GM23248 (cell line): Measurements from ENCODE around the gene LTBP4.

Experiments
- EZH2 ChIP-seq: fragments of 200-600 bp; sonication (generic); IDR thresholded peaks from 2 replicates; pipeline ENCODE4 v1.6.1; 2018; ENCODE audit warnings: antibody characterized with exemption, mild to moderate bottlenecking; ENCODE audit not compliant: insufficient read depth, poor library complexity, severe bottlenecking
- EZH2phosphoT487 ChIP-seq: fragments of 200-600 bp; sonication (generic); IDR thresholded peaks from 2 replicates; pipeline ENCODE4 v1.6.1; 2018; ENCODE audit warnings: antibody characterized with exemption, moderate library complexity, mild to moderate bottlenecking, low read depth; ENCODE audit not compliant: insufficient read depth

DNA sequence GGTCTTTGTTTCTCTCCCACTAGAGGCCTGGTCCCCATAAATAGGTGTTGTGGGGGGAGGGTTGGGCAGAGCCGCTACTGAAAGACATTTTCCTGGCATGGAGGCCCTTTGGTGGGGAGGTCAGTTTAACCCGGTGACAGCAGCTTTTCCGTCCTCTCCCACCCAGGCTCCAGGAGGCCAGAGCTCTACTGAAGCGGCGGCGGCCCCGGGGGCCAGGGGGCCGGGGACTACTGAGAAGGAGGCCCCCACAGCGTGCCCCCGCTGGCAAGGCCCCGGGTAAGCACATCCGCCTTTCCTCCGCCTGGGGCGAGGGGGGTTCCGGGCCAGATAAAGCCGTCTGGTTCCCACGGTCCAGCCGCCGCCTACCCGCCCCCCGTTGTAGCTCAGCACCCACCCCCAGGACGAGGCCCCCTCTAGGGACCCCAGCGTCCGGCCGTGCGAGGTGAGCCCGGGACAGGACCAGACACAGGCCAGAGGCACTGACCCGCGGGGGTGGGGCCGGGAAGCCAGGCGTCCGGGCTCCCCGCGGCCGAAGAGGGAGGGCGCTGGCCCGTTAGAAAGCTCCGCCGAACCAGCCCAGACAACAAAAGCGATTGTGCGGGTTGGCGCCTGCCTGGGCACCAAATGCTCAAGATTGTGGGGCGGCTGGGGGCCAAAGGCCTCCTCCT is 1.1 kb upstream of the LTBP4 start:
- TF ChIP-seq EZH2, result no peak
- TF ChIP-seq EZH2phosphoT487, result no peak; the same call in 1 of the 2 replicates
